ENCODE measurements around the gene TMC7. TPM values are rescaled to one million over a fixed set of nuclear protein-coding genes. Genes with fewer than 3 reads are reported as not detected.

Gene TMC7
- total RNA-seq, 1 donor = under 0.01 TPM

- DNase-seq (ENCODE audit: low read depth) = peak; percentile 15
- TF ChIP-seq CTCF (IDR thresholded peaks at IDR 0.05; ENCODE audit: insufficient read depth, low read depth, low read length) = no peak
- H3K4me3 ChIP-seq (ENCODE audit: low read depth, low read length) = no peak overlapping the region
These were observed 18.1 kb downstream of the TMC7 start for GRCh38 chr16:19001788-19002187.

- no peak for TF ChIP-seq CTCF (IDR thresholded peaks at IDR 0.05; ENCODE audit: insufficient read depth, low read depth, low read length)
These were observed 20.2 kb downstream of the TMC7 start for GRCh38 chr16:19003935-19004334.

DNA sequence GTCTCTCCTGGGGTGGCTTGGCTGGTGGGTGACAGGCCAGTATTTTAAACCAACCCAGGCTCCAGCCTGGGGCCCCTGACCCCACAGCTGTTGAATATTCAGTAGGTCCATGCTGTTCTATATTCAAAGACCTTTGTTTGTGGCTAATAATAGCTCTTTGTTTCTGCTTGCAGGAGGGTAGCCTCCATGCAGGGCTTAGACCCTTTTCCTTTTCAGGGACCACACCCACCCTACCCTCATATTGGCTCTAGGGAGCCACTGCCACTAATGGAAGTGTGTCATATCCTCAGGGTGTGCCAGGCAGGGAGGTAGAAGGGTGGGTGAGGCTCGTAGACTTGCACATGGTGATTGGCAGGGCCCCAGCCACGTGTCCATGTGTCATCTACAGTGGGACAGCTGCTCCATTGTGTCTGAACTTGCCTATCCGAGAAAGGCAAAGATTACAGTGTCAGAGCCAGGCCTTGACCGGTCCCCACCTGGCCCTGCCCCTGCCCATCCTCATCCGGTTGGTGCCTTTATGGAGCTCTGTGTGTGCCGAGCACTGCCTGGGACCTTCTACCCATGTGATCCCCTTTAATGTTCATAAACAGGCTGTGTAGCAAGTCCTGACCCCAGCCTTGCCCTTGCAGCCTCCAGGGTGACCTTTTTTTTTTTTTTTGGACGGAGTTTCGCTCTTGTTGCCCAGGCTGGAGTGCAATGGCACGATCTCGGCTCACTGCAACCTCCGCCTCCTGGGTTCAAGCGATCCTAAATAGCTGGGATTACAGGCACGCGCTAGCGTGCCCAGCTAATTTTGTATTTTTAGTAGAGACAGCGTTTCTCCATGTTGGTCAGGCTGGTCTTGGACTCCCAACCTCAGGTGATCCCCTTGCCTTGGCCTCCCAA is 22.1 kb downstream of the TMC7 start:
- no peak for DNase-seq (ENCODE audit: low read depth)
- no peak for TF ChIP-seq CTCF (IDR thresholded peaks at IDR 0.05; ENCODE audit: insufficient read depth, low read depth, low read length)

More at GRCh38 chr16:19003935-19004334, 20.2 kb downstream of the TMC7 start:
- DNase-seq (ENCODE audit: low read depth) = no peak
- H3K4me3 ChIP-seq (ENCODE audit: low read depth, low read length) = no peak overlapping the region

GRCh38 chr16:19006446-19007315 is 22.9 kb downstream of the TMC7 start:
- H3K4me3 ChIP-seq (ENCODE audit: low read depth, low read length) = no peak overlapping the region
- DNase-seq (ENCODE audit: low read depth) = no peak
- TF ChIP-seq CTCF (IDR thresholded peaks at IDR 0.05; ENCODE audit: insufficient read depth, low read depth, low read length) = no peak

More for the DNA sequence above, 22.1 kb downstream of the TMC7 start:
- H3K4me3 ChIP-seq (ENCODE audit: low read depth, low read length) = no peak overlapping the region

GRCh38 chr16:19008245-19009169 is 24.8 kb downstream of the TMC7 start:
- DNase-seq (ENCODE audit: low read depth) = peak; percentile 57
- TF ChIP-seq CTCF (IDR thresholded peaks at IDR 0.05; ENCODE audit: insufficient read depth, low read depth, low read length) = no peak
- H3K4me3 ChIP-seq (ENCODE audit: low read depth, low read length) = no peak overlapping the region

DNA sequence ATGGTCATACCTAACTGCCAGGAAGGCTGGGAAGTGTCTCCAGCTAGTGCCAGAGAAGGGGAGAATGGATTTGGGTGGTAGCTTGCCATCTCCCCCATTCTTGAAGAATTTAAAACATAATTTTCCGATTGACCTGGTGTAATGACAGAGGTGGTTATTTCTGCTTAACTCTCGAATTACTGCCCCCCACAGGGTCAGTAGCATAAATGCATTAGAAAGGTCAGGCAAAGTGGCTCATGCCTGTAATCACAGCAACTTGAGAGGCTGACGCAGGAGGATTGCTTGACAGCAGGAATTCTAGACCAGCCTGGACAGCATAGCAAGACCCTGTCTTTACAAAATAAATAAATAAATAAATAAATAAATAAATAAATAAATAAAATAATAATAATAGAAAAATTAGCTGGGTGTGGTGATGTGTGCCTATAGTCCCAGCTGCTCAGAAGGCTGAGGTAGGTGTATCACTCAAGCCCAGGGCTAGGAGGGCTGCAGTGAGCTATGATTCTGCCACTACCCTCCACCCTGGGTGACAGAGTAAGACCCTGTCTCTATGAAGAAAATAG is 27.5 kb downstream of the TMC7 start:
- no peak for TF ChIP-seq CTCF (IDR thresholded peaks at IDR 0.05; ENCODE audit: insufficient read depth, low read depth, low read length)
- no peak for DNase-seq (ENCODE audit: low read depth)
- H3K4me3 ChIP-seq (ENCODE audit: low read depth, low read length) = no peak overlapping the region

Measured in fibroblast of villous mesenchyme (primary cell).